Activated CD4-positive, alpha-beta T cell treated with anti-CD3 and anti-CD28 coated beads for 36 hours (primary cell): ENCODE measurements around the gene PLPPR4. TPM values are rescaled to one million over a fixed set of nuclear protein-coding genes. Genes with fewer than 3 reads are reported as not detected.

Source experiments
- ATAC-seq: fragments of 200-7000 bp; cut with Tn5 transposase; one replicate; pipeline ENCODE4 v1.10.0; 2021; ENCODE audit warnings: mild to moderate bottlenecking, moderate library complexity
- CTCF ChIA-PET: fragments of 350-600 bp; sonication (Branson Sonifier 250); formaldehyde crosslinking; loops from one replicate; lab custom pipeline; 2021; ENCODE audit warnings: antibody characterized with exemption; lab: Charles Lee
- POLR2A ChIA-PET: fragments of 350-600 bp; sonication (Branson Sonifier 250); formaldehyde crosslinking; loops from one replicate; lab custom pipeline; 2021; ENCODE audit warnings: antibody characterized with exemption, inconsistent platforms; lab: Charles Lee
- DNase-seq: peaks from one replicate; pipeline ENCODE4 v3.0.0-alpha.2; 2020
- H3K27ac Mint-ChIP-seq: one replicate; pipeline ENCODE4 v1.8.0; 2021; ENCODE audit warnings: mixed read lengths
- H3K27me3 Mint-ChIP-seq: one replicate; pipeline ENCODE4 v1.8.0; 2021; ENCODE audit warnings: mixed read lengths
- H3K36me3 Mint-ChIP-seq: one replicate; pipeline ENCODE4 v1.8.0; 2021; ENCODE audit warnings: low read depth, mixed read lengths
- H3K4me1 Mint-ChIP-seq: one replicate; pipeline ENCODE4 v1.8.0; 2021; ENCODE audit warnings: mixed read lengths
- H3K4me3 Mint-ChIP-seq: one replicate; pipeline ENCODE4 v1.8.0; 2021; ENCODE audit warnings: mild to moderate bottlenecking, moderate library complexity, mixed read lengths
- H3K9me3 Mint-ChIP-seq: one replicate; pipeline ENCODE4 v1.8.0; 2021; ENCODE audit warnings: low read depth, mixed read lengths
- intact Hi-C, 2 experiments: fragments of 100-400 bp; cut with DNase I in 1 of 2; cut with micrococcal nuclease in 1 of 2; formaldehyde crosslinking; loops; one replicate each; pipeline versions ENCODE4 v1.14.2 to v1.15.1; 2022 to 2024; cut with DNase I, micrococcal nuclease
- total RNA-seq, 2 experiments: library from RNA; stranded (reverse); gene quantifications; one replicate each; pipeline ENCODE4 v1.2.3, GENCODE V29; 2021

Gene PLPPR4
- total RNA-seq, 2 experiments from 2014 or later: not detected

- Mint-ChIP-seq H3K4me3 (no peak overlapping the region), H3K27ac (no peak overlapping the region), H3K4me1 (no peaks in the 10 kb centered on the region), H3K9me3 (peaks cover 3% of the 10 kb centered on the region), H3K36me3 (no peaks in the 10 kb centered on the region), H3K27me3 (no peaks in the 10 kb centered on the region)
- no peak for DNase-seq
- intact Hi-C loops: no loop called here
- POLR2A ChIA-PET: no interaction called here
- CTCF ChIA-PET: no interaction called here
- ATAC-seq: no peak
Observed at GRCh38 chr1:99306644-99307043, 42.4 kb downstream of the PLPPR4 start.

DNA sequence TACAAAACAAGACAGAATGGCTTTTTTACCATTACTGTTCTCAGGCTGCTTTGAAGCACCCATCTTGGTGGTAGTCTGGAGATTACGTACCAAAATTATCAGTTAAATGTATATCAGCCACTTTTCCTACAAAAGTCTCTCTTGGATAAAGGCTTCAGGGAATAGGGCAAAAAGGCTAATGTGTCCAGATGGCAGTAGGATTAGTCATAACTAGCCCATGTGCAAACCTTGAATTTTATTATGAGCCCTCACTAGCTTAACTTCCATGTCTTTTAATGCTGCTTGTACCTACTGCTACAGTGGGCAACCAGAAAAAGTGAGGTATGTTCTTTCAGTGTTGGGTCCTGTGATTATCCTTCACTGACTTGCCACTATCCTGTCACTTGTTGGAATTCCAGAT lies 51.0 kb downstream of the PLPPR4 start:
- DNase-seq (no peak), ATAC-seq (no peak)
- ChIA-PET POLR2A (no interaction called here), CTCF (no interaction called here)
- no peak overlapping the region for H3K4me3 Mint-ChIP-seq
- intact Hi-C loops: no loop called here
- no peaks in the 10 kb centered on the region for H3K36me3 Mint-ChIP-seq
- H3K9me3 Mint-ChIP-seq: no peaks in the 10 kb centered on the region
- H3K4me1 Mint-ChIP-seq: no peaks in the 10 kb centered on the region
- peaks cover 2% of the 10 kb centered on the region for H3K27me3 Mint-ChIP-seq
- no peak overlapping the region for H3K27ac Mint-ChIP-seq

DNA sequence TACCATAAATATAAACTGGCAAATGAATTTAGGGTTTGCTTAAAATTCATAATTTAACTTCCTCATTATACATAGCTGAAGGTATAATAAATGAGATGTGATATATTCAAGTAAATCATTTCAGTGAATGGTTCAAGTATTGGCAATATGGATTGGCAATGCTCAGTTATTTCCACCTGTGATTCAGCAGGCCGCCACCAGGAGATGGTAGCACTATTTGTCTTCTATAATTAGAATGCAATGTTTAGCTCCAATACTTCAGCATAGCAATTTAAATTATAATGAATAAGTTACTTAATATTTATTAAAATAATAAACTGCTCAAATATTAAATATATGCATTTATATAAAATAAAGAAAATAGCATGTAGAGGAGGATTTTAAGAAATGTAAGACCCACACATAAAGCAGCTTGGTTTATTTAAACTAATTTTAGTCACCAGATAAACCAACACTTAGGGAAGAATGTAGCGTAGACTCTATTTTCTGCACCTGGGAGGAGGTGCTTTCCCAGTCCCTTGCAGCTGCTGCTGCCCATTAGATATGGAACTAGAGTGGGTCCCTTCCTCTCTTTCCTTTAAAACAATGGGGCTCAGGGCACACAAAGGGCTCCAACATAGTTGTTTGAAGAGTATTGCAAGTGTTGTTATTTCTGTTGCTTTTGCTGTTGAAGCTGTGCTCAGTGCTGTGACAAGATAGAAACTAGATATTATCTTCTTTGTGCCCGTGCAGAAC lies 62.1 kb downstream of the PLPPR4 start:
- intact Hi-C loops: no loop called here
- no peaks in the 10 kb centered on the region for H3K9me3 Mint-ChIP-seq
- ChIA-PET CTCF (interaction anchor here (1.1 kb wide), 1 partner anchor 145 kb away, joined by 4 read pairs; no protein-coding TSS in a partner anchor), POLR2A (no interaction called here)
- H3K4me1 Mint-ChIP-seq: no peaks in the 10 kb centered on the region
- no peak overlapping the region for H3K4me3 Mint-ChIP-seq
- ATAC-seq (no peak), DNase-seq (no peak)
- no peak overlapping the region for H3K27ac Mint-ChIP-seq
- peaks cover 5% of the 10 kb centered on the region for H3K27me3 Mint-ChIP-seq
- H3K36me3 Mint-ChIP-seq: no peaks in the 10 kb centered on the region

DNA sequence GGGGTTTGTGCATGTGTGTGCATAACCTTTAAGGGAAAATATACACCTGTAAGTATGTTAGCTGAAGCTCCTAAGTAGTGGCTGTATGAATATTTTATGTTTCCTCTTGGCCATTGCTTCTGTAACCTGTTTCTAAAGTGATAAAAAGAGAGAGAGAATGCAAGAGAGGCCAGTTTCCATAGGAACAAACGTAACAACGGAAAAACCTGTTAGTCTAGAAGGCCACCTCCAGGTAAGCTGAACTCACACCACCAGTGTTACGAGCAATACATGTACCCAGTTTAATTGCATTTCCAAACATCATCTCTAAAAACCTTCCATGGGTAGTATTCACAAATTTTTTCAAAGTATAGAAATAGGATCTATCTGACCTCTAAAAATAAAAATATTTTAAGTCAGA lies 63.1 kb downstream of the PLPPR4 start:
- POLR2A ChIA-PET: no interaction called here
- ATAC-seq (no peak), DNase-seq (no peak)
- peaks cover 5% of the 10 kb centered on the region for H3K27me3 Mint-ChIP-seq
- H3K4me1 Mint-ChIP-seq: no peaks in the 10 kb centered on the region
- CTCF ChIA-PET: interaction anchor here (0.7 kb wide), 1 partner anchor 1134 kb away, joined by 3 read pairs; no protein-coding TSS in a partner anchor
- no peak overlapping the region for H3K27ac Mint-ChIP-seq
- H3K4me3 Mint-ChIP-seq: no peak overlapping the region
- no peaks in the 10 kb centered on the region for H3K9me3 Mint-ChIP-seq
- H3K36me3 Mint-ChIP-seq: no peaks in the 10 kb centered on the region
- intact Hi-C loops: no loop called here

DNA sequence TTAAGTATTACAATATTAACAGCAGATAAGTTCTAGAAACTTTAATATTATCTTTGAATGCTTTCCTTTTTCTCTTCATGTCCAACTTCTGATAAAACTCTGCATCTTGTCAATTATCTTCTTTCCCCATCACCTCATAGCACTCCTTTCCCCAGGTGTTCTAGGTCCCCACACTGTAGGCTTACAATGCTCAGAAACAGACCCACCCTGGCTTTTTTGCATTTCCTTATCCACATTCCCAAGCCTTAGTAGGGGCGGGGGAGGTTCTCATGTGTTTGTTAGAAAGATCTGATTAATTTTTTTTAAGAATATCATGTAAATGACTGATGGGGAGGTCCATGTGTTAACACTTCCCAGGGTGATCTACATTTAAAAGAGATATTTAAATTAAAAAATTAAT lies 63.9 kb downstream of the PLPPR4 start:
- H3K4me3 Mint-ChIP-seq: no peak overlapping the region
- intact Hi-C loops: no loop called here

DNA sequence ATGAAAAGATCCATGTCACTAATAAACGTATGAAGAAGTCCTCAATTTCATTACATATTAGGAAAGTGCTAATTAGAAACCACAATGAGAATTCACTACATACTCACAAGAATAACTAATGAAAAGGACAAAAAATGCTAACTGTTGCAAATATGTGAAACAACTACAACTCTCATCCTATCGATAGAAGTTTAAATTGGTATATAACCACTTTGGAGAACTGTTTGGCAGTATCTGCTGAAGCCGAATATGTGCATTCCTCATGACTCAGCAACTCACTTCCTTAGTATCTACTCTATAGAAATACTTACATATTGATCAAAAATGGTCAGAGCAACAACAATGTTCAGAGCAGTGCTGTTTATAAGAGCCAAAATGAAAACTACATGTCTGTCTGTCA lies 66.8 kb downstream of the PLPPR4 start:
- no peaks in the 10 kb centered on the region for H3K9me3 Mint-ChIP-seq
- H3K4me3 Mint-ChIP-seq: no peak overlapping the region
- H3K36me3 Mint-ChIP-seq: no peaks in the 10 kb centered on the region
- H3K27me3 Mint-ChIP-seq: peaks cover 2% of the 10 kb centered on the region
- intact Hi-C loops: no loop called here
- ATAC-seq (no peak), DNase-seq (no peak)
- no peak overlapping the region for H3K27ac Mint-ChIP-seq
- H3K4me1 Mint-ChIP-seq: no peaks in the 10 kb centered on the region
- CTCF ChIA-PET: no interaction called here
- POLR2A ChIA-PET: no interaction called here

More for the DNA sequence above, 63.9 kb downstream of the PLPPR4 start:
- DNase-seq (no peak), ATAC-seq (no peak)
- Mint-ChIP-seq H3K27me3 (peaks cover 5% of the 10 kb centered on the region), H3K36me3 (no peaks in the 10 kb centered on the region), H3K9me3 (no peaks in the 10 kb centered on the region), H3K27ac (no peak overlapping the region), H3K4me1 (no peaks in the 10 kb centered on the region)
- CTCF ChIA-PET: no interaction called here
- POLR2A ChIA-PET: no interaction called here

DNA sequence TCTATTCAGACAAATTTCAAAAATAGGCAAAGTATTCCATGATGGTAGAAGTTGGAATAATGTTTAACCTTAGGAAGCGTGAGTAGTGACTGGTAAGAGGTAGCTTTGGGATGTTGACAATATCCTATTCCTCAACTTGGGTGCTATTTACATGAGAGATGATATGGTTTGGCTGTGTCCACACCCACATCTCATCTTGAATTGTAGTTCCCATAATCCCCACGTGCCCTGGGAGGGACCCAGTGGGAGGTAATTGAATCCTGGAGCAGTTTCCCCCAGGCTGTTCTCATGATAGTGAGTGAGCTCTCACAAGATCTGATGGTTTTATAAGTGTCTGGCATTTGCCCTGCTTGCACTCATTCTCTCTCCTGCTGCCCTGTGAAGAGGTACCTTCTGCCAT lies 67.3 kb downstream of the PLPPR4 start:
- H3K9me3 Mint-ChIP-seq: no peaks in the 10 kb centered on the region
- no peak overlapping the region for H3K27ac Mint-ChIP-seq
- no peaks in the 10 kb centered on the region for H3K36me3 Mint-ChIP-seq
- no peak overlapping the region for H3K4me3 Mint-ChIP-seq
- intact Hi-C loops: no loop called here
- H3K27me3 Mint-ChIP-seq: peaks cover 2% of the 10 kb centered on the region
- DNase-seq (no peak), ATAC-seq (no peak)
- CTCF ChIA-PET: no interaction called here
- POLR2A ChIA-PET: no interaction called here
- no peaks in the 10 kb centered on the region for H3K4me1 Mint-ChIP-seq

GRCh38 chr1:99332561-99332960 lies 68.3 kb downstream of the PLPPR4 start:
- intact Hi-C loops: no loop called here
- Mint-ChIP-seq H3K4me1 (no peaks in the 10 kb centered on the region), H3K4me3 (no peak overlapping the region), H3K27ac (no peak overlapping the region), H3K27me3 (peaks cover 2% of the 10 kb centered on the region), H3K9me3 (no peaks in the 10 kb centered on the region), H3K36me3 (no peaks in the 10 kb centered on the region)
- ATAC-seq (no peak), DNase-seq (no peak)
- ChIA-PET CTCF (no interaction called here), POLR2A (no interaction called here)

GRCh38 chr1:99334991-99335390 lies 70.7 kb downstream of the PLPPR4 start:
- H3K36me3 Mint-ChIP-seq: no peaks in the 10 kb centered on the region

DNA sequence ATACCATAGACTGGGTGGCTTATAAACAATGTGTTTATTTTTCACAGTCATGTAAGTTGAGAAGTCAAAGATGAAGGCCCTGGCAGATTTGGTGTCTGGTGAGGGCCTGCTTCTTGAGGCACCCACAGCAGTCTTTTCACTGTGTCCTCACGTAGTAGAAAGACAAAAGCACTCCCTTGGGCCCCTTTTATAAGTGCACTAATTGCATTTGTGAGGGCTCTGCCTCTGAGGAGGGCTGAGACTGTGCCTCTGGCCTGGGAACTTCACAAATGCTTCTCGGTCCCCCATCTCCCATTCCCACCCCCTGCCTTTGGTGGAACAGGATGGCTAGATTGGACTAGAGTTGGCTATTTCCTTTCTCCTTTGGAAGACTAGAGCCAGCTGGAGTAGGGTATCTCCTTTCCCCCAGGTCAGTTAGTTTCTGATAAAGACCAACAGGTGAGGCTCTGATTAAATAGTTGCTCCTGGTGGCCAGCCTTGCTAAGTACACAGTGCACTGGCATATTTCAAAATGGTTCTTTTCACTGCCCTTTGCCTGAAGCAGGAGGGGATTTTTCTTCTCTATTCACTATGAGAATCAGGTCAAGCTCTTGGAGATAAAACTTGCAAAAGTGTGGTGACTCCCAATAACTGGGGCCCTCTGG lies 82.9 kb downstream of the PLPPR4 start:
- Mint-ChIP-seq H3K27ac (no peak overlapping the region), H3K4me3 (no peak overlapping the region), H3K4me1 (no peaks in the 10 kb centered on the region), H3K36me3 (no peaks in the 10 kb centered on the region), H3K27me3 (no peaks in the 10 kb centered on the region), H3K9me3 (no peaks in the 10 kb centered on the region)
- ATAC-seq (no peak), DNase-seq (no peak)
- POLR2A ChIA-PET: no interaction called here
- CTCF ChIA-PET: no interaction called here
- intact Hi-C loops: no loop called here

More at GRCh38 chr1:99334991-99335390, 70.7 kb downstream of the PLPPR4 start:
- ATAC-seq (no peak), DNase-seq (no peak)
- no peaks in the 10 kb centered on the region for H3K27me3 Mint-ChIP-seq
- ChIA-PET POLR2A (no interaction called here), CTCF (interaction anchor here (0.7 kb wide), 1 partner anchor 53 kb away, joined by 3 read pairs; no protein-coding TSS in a partner anchor)
- peaks cover 2% of the 10 kb centered on the region for H3K9me3 Mint-ChIP-seq
- no peak overlapping the region for H3K27ac Mint-ChIP-seq
- H3K4me3 Mint-ChIP-seq: no peak overlapping the region
- intact Hi-C loops: no loop called here
- no peaks in the 10 kb centered on the region for H3K4me1 Mint-ChIP-seq

DNA sequence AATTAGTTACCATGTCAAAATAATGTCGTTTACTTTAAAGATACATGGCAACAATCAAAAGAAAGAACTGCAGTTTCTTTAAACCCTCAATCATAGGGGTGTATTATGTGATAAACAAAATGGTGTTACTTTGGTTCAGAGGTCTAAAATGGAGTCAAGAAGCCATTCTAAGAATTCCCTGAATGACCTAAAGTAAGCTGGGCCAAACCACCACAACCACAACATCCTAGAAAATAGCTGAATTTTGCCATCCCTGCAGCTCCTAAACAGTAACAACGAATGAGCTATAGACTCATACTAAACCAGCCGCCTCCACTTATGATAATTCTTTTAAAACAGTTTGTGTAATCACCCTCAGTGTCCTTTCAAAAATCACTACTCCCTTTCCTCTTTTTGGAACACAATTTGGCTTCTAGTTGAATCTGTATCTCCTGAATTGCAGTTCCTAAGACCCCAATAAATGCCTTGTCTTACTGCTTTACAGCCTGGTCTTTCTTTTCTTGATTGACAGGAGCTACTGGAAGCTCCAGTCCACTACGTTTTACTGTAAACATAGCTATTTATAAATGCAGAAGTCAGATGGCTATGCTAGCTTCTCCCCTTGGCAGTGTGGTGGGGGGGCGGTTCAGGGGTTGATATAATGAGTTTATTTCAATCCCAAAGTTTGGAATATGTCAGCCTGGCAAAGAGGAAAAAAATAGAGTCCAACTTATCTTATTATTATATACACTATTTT lies 84.3 kb downstream of the PLPPR4 start:
- ChIA-PET POLR2A (interaction anchor here (0.5 kb wide), 1 partner anchor 76 kb away, joined by 4 read pairs; no protein-coding TSS in a partner anchor), CTCF (interaction anchor here (1.0 to 1.4 kb wide), 2 partner anchors 108 to 133 kb away, joined by 3 to 4 read pairs; no protein-coding TSS in a partner anchor)
- Mint-ChIP-seq H3K27ac (no peak overlapping the region), H3K27me3 (no peaks in the 10 kb centered on the region), H3K4me3 (no peak overlapping the region), H3K36me3 (no peaks in the 10 kb centered on the region), H3K9me3 (no peaks in the 10 kb centered on the region), H3K4me1 (no peaks in the 10 kb centered on the region)
- DNase-seq (no peak), ATAC-seq (no peak)
- intact Hi-C loops: no loop called here
